ENCODE measurements around the gene SYNM.

DNA sequence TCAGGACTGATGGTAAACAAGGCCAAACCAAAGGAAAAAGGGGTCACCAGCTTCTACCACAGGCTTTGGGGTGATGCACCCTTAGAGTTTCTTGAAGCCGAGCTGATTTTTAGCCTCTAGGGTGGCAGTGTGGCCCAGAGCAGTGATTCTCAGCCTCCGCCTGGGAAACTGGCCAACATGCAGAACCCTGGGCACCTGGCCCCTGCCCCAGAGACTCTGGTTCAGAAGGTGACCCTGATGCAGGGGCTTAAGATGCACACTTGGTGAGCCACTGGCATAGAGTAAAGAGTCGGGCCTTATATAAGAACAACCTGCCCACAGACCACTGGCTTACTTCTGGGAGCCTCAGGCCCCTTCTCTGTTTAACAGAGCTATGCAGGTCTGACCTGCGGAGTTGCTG, 44.5 kb downstream of the SYNM start:
- no peak for TF ChIP-seq CTCF (IDR thresholded peaks at IDR 0.05)
- TF ChIP-seq EZH2 (IDR thresholded peaks at IDR 0.05; ENCODE audit: borderline replicate concordance, insufficient read depth, low read depth, low read length, poor library complexity, severe bottlenecking) = no peak
